Gastrocnemius medialis (tissue), 4 donors: ENCODE results near the gene ATP6V1D. TPM values are rescaled to one million over a fixed set of nuclear protein-coding genes. Genes with fewer than 3 reads are reported as not detected.

Source experiments
- ATAC-seq, 2 donors: fragments of 150-250 bp; one replicate each; pipeline ENCODE4 v1.9.1; 2016
- DNase-seq, 2 donors: peaks; one replicate each; pipeline ENCODE4 v3.0.0-alpha.2; 2019
- H3K27ac ChIP-seq, 4 donors: fragments of 200-600 bp; sonication (generic); 1 replicate in 1 of 4; 2 replicates in 3 of 4; pipeline ENCODE4 v1.5.1; 2016 to 2018; ENCODE audit warnings: mild to moderate bottlenecking in 2 of 4, moderate library complexity in 1 of 4
- H3K27me3 ChIP-seq, 3 donors: fragments of 200-600 bp; sonication (generic) in 2 of 3; 1 replicate in 1 of 3; 2 replicates in 2 of 3; pipeline versions ENCODE4 v1.5.1 to v1.6.0; 2016 to 2019; ENCODE audit warnings: mild to moderate bottlenecking in 1 of 3, moderate library complexity in 1 of 3
- H3K36me3 ChIP-seq, 2 donors: fragments of 200-600 bp; sonication (generic) in 1 of 2; one replicate each; pipeline ENCODE4 v1.5.1; 2017 to 2018
- H3K4me1 ChIP-seq, 2 donors: fragments of 200-600 bp; sonication (generic) in 1 of 2; one replicate each; pipeline ENCODE4 v1.5.1; 2016 to 2017; ENCODE audit warnings: mild to moderate bottlenecking in 2 of 2
- H3K4me3 ChIP-seq, 4 donors: fragments of 200-600 bp; sonication (generic) in 3 of 4; 1 replicate in 1 of 4; 2 replicates in 3 of 4; pipeline ENCODE4 v1.5.1; 2016 to 2019; ENCODE audit warnings: mild to moderate bottlenecking in 2 of 4
- H3K9me3 ChIP-seq, 3 donors: fragments of 200-600 bp; sonication (generic) in 2 of 3; 1 replicate in 1 of 3; 2 replicates in 2 of 3; pipeline ENCODE4 v1.5.1; 2016 to 2019
- POLR2A ChIP-seq, 2 donors: fragments of 450-650 bp; IDR thresholded peaks; one replicate each; pipeline ENCODE4 v1.6.1; 2017; ENCODE audit warnings: antibody characterized with exemption in 2 of 2, mild to moderate bottlenecking in 2 of 2, moderate library complexity in 2 of 2
- in situ Hi-C, 4 donors: fragments of 200-750 bp; cut with MboI; loops; one replicate each; pipeline versions ENCODE4 v1.15.0 to v1.8.0; 2017; ENCODE audit warnings: low sequenced_read_pairs in 4 of 4
- intact Hi-C: fragments of 100-400 bp; cut with DNase I; formaldehyde crosslinking; loops from one replicate; pipeline ENCODE4 v1.15.1; 2023; ENCODE audit warnings: low total_unique reads
- total RNA-seq, 4 donors: library from RNA; depleted of rRNA; stranded (reverse); fragments of >200 nt; gene quantifications; one replicate each; pipeline versions ENCODE4 v1.1.0 to v1.2.3, GENCODE V29; 2016
- TF ChIP-seq, protein P1 (sequence below), 5 experiments: fragments of 450-650 bp in 3 of 5; fragments of 200-600 bp in 2 of 5; sonication (generic) in 2 of 5; IDR thresholded peaks in 4 of 5; conservative IDR thresholded peaks in 1 of 5; 1 replicate in 4 of 5; 2 replicates in 1 of 5; pipeline ENCODE4 v1.5.1; 2016 to 2019; ENCODE audit warnings: antibody characterized with exemption in 5 of 5, mild to moderate bottlenecking in 3 of 5, moderate library complexity in 3 of 5

Gene ATP6V1D
- total RNA-seq, 4 donors from 2014 or later, result 69.8 to 126 (median 73.3) TPM

DNA sequence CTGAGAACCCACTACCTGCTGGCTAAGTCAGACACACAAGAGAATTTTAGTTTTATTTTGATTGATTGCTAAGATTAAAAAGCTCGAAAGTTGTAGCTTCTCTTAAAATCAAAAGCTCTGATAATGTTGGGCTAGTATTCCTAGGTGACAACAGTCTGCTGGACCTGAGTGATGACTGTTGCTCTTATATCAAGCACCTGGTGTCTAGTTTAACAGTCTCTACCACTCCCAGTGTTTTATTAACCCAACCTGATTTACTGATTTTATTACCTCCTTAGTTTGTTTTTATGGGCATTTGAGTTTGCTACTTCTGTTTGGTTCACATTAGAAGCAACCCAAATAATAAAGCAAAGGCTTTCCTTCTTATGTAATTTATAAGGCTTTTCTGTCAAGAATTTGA, 41.8 kb downstream of the ATP6V1D start:
- Histone ChIP-seq H3K4me1 (no peaks in the 10 kb centered on the region), H3K4me3 (no peak overlapping the region), H3K36me3 (peaks cover 0 to 65% of the 10 kb centered on the region in 2 donors), H3K9me3 (no peaks in the 10 kb centered on the region), H3K27me3 (no peaks in the 10 kb centered on the region), H3K27ac (no peak overlapping the region)
- DNase-seq (no peak), ATAC-seq (no peak)
- in situ Hi-C loops (no loop called here), intact Hi-C loops (no loop called here)
- TF ChIP-seq POLR2A (IDR thresholded peaks at IDR 0.05), result no peak
- TF ChIP-seq, protein P1, sequence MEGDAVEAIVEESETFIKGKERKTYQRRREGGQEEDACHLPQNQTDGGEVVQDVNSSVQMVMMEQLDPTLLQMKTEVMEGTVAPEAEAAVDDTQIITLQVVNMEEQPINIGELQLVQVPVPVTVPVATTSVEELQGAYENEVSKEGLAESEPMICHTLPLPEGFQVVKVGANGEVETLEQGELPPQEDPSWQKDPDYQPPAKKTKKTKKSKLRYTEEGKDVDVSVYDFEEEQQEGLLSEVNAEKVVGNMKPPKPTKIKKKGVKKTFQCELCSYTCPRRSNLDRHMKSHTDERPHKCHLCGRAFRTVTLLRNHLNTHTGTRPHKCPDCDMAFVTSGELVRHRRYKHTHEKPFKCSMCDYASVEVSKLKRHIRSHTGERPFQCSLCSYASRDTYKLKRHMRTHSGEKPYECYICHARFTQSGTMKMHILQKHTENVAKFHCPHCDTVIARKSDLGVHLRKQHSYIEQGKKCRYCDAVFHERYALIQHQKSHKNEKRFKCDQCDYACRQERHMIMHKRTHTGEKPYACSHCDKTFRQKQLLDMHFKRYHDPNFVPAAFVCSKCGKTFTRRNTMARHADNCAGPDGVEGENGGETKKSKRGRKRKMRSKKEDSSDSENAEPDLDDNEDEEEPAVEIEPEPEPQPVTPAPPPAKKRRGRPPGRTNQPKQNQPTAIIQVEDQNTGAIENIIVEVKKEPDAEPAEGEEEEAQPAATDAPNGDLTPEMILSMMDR (IDR thresholded peaks at IDR 0.05 in 4 of 5, conservative IDR thresholded peaks at IDR 0.05 in 1 of 5), result no peak

GRCh38 chr14:67313153-67313552, 46.5 kb downstream of the ATP6V1D start:
- intact Hi-C loops, result no loop called here

DNA sequence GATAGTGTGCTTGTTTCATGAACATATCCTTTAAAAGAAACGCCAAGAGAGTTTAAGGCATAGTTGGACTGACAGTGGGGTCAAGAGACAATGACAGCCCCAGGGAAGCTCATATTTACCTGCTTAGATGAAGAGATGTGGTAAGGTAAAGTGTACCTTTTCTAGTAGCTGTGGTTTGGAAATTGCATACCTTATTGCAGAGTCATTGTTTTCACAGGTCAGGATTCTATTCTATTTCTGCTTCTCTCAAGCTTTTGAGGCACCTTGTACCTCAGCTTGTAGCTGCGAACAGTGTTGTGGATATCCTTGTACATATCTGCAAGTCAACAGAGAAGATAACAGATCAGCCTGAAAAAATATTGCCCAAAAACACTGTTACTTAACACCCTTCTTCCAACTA, 47.7 kb downstream of the ATP6V1D start:
- Histone ChIP-seq H3K4me1 (no peaks in the 10 kb centered on the region), H3K9me3 (no peaks in the 10 kb centered on the region), H3K27ac (no peak overlapping the region), H3K27me3 (no peaks in the 10 kb centered on the region), H3K4me3 (no peak overlapping the region), H3K36me3 (peaks cover 0 to 39% of the 10 kb centered on the region in 2 donors)
- in situ Hi-C loops, result no loop called here
- intact Hi-C loops, result no loop called here
- TF ChIP-seq POLR2A (IDR thresholded peaks at IDR 0.05), result no peak
- TF ChIP-seq, protein P1 (IDR thresholded peaks at IDR 0.05 in 4 of 5, conservative IDR thresholded peaks at IDR 0.05 in 1 of 5), result no peak
- ATAC-seq (no peak), DNase-seq (no peak)

More at GRCh38 chr14:67313153-67313552, 46.5 kb downstream of the ATP6V1D start:
- Histone ChIP-seq H3K27ac (no peak overlapping the region), H3K4me3 (no peak overlapping the region), H3K27me3 (no peaks in the 10 kb centered on the region), H3K4me1 (no peaks in the 10 kb centered on the region), H3K36me3 (peaks cover 0 to 49% of the 10 kb centered on the region in 2 donors), H3K9me3 (no peaks in the 10 kb centered on the region)
- no peak for DNase-seq
- in situ Hi-C loops, result no loop called here
- no peak for TF ChIP-seq POLR2A (IDR thresholded peaks at IDR 0.05)
- TF ChIP-seq, protein P1 (IDR thresholded peaks at IDR 0.05 in 4 of 5, conservative IDR thresholded peaks at IDR 0.05 in 1 of 5), result no peak
- no peak for ATAC-seq

Other genes starting within 250 kb of the ATP6V1D start
- not detected for gene GARIN2, start 170.4 kb downstream of the ATP6V1D start, total RNA-seq
- gene PALS1, start 118.4 kb downstream of the ATP6V1D start, total RNA-seq, result 10 to 100 TPM; 15.5 to 24.1 (median 18.5) TPM
- 100 to 1,000 TPM in 3 of 4 donors, 10 to 100 TPM in 1; 87.7 to 164 (median 129) TPM for gene EIF2S1, start 524 bp upstream of the ATP6V1D start, total RNA-seq
- gene PLEK2, start 52.4 kb upstream of the ATP6V1D start, total RNA-seq, result under 1 TPM in 2 of 4 donors, not detected in 2; 0.44 to 0.94 TPM
- gene TMEM229B, start 128.9 kb upstream of the ATP6V1D start, total RNA-seq, result 1 to 10 TPM in 1 of 4 donors, under 1 TPM in 2, not detected in 1; 0.07 to 3.3 (median 0.20) TPM
- 1 to 10 TPM in 3 of 4 donors, under 1 TPM in 1; 0.75 to 3.4 (median 2.5) TPM for gene PLEKHH1, start 173.5 kb upstream of the ATP6V1D start, total RNA-seq
- gene PIGH, start 240.5 kb upstream of the ATP6V1D start, total RNA-seq, result 10 to 100 TPM; 27.8 to 48.5 (median 35.3) TPM